ENCODE data around the gene POLE2.
"Not testable (repeated sequence)": the region's sequence is repeated elsewhere in the genome, so short reads cannot be mapped to it uniquely, and the experiment has no call there.

Gene POLE2

GRCh38 chr14:49687942-49688700, at the start of gene POLE2:
Gene POLE2, minus strand, starts transcription at chr14:49688214. Its CDS starts 11 bp downstream, at chr14:49688203.
- H3K27me3 ChIP-seq, result peaks cover 14% of the 10 kb centered on the region; the same call in 1 of the 2 replicates
- H3K4me3 ChIP-seq, result peak within 1 kb of the TSS; percentile 80
- no peak for TF ChIP-seq Cebpa-rat (IDR thresholded peaks at IDR 0.05)
- no peaks in the 10 kb centered on the region for H3K9me3 ChIP-seq
- peak within 1 kb of the TSS; percentile 86 for H3K9ac ChIP-seq
- peaks cover 5% of the 10 kb centered on the region for H3K36me3 ChIP-seq
- peak within 1 kb of the TSS; percentile 80 for H3K4me2 ChIP-seq
- H4K20me1 ChIP-seq, result no peaks in the 10 kb centered on the region
- peak within 1 kb of the TSS; percentile 81 for H3K27ac ChIP-seq
- H3K4me1 ChIP-seq, result peaks cover 33% of the 10 kb centered on the region

GRCh38 chr14:49735669-49736068, 47.7 kb upstream of the POLE2 start:
- H3K4me1 ChIP-seq, H3K27ac ChIP-seq, H3K4me2 ChIP-seq, H3K27me3 ChIP-seq, H3K9ac ChIP-seq, H3K36me3 ChIP-seq, H3K4me3 ChIP-seq, H4K20me1 ChIP-seq, H3K9me3 ChIP-seq: not testable (repeated sequence)

- Histone ChIP-seq H3K36me3 (no peaks in the 10 kb centered on the region), H3K9me3 (no peaks in the 10 kb centered on the region), H4K20me1 (no peaks in the 10 kb centered on the region), H3K9ac (no peak overlapping the region), H3K27me3 (no peaks in the 10 kb centered on the region), H3K27ac (no peak overlapping the region), H3K4me2 (no peak overlapping the region), H3K4me1 (no peaks in the 10 kb centered on the region), H3K4me3 (no peak overlapping the region)
- TF ChIP-seq Cebpa-rat (IDR thresholded peaks at IDR 0.05), result no peak
Observed at GRCh38 chr14:49733836-49734235, 45.8 kb upstream of the POLE2 start.

- no peak overlapping the region for H3K9ac ChIP-seq
- H3K27me3 ChIP-seq, result no peaks in the 10 kb centered on the region
- no peak for TF ChIP-seq Cebpa-rat (IDR thresholded peaks at IDR 0.05)
- no peaks in the 10 kb centered on the region for H3K4me1 ChIP-seq
- H3K9me3 ChIP-seq, result no peaks in the 10 kb centered on the region
- H3K36me3 ChIP-seq, result no peaks in the 10 kb centered on the region
- no peak overlapping the region for H3K4me3 ChIP-seq
- no peak overlapping the region for H3K4me2 ChIP-seq
- no peak overlapping the region for H3K27ac ChIP-seq
- no peaks in the 10 kb centered on the region for H4K20me1 ChIP-seq
Observed at GRCh38 chr14:49732896-49733295, 44.9 kb upstream of the POLE2 start.

GRCh38 chr14:49727171-49727570, 39.2 kb upstream of the POLE2 start:
- TF ChIP-seq Cebpa-rat (IDR thresholded peaks at IDR 0.05), result no peak
- H3K9ac ChIP-seq, result no peak overlapping the region
- no peaks in the 10 kb centered on the region for H3K36me3 ChIP-seq
- H3K27me3 ChIP-seq, result no peaks in the 10 kb centered on the region
- no peak overlapping the region for H3K4me2 ChIP-seq
- H3K4me1 ChIP-seq, result no peaks in the 10 kb centered on the region
- no peak overlapping the region for H3K27ac ChIP-seq
- H4K20me1 ChIP-seq, result no peaks in the 10 kb centered on the region
- 0 out of 2 replicates have a peak, but pooled peaks cover 3% of the 10 kb centered on the region for H3K9me3 ChIP-seq
- H3K4me3 ChIP-seq, result no peak overlapping the region

- H3K27me3 ChIP-seq, H4K20me1 ChIP-seq, H3K9ac ChIP-seq, H3K27ac ChIP-seq, H3K36me3 ChIP-seq, H3K4me3 ChIP-seq, H3K4me2 ChIP-seq, H3K4me1 ChIP-seq: not testable (repeated sequence)
- peaks cover 21% of the 10 kb centered on the region for H3K9me3 ChIP-seq
Observed at GRCh38 chr14:49721733-49722435, 33.9 kb upstream of the POLE2 start.

GRCh38 chr14:49720744-49721143, 32.7 kb upstream of the POLE2 start:
- Histone ChIP-seq H3K9ac (no peak overlapping the region), H3K27me3 (no peaks in the 10 kb centered on the region), H3K9me3 (peaks cover 21% of the 10 kb centered on the region), H3K4me3 (no peak overlapping the region), H3K4me1 (no peaks in the 10 kb centered on the region), H3K4me2 (no peak overlapping the region), H3K27ac (no peak overlapping the region), H3K36me3 (no peaks in the 10 kb centered on the region), H4K20me1 (no peaks in the 10 kb centered on the region)
- no peak for TF ChIP-seq Cebpa-rat (IDR thresholded peaks at IDR 0.05)

- H3K36me3 ChIP-seq, H3K4me3 ChIP-seq, H3K4me1 ChIP-seq, H3K4me2 ChIP-seq, H4K20me1 ChIP-seq, H3K27ac ChIP-seq, H3K9me3 ChIP-seq, H3K27me3 ChIP-seq, H3K9ac ChIP-seq: not testable (repeated sequence)
Observed at GRCh38 chr14:49710993-49711392, 23.0 kb upstream of the POLE2 start.

GRCh38 chr14:49704471-49704870, 16.5 kb upstream of the POLE2 start:
- Histone ChIP-seq H3K4me2 (peak overlapping the region; percentile 37; the same call in 1 of the 2 replicates), H3K4me1 (peaks cover 14% of the 10 kb centered on the region)
- H3K27ac ChIP-seq, H3K27me3 ChIP-seq, H4K20me1 ChIP-seq, H3K4me3 ChIP-seq, H3K36me3 ChIP-seq, H3K9ac ChIP-seq, H3K9me3 ChIP-seq: not testable (repeated sequence)

GRCh38 chr14:49703965-49704364, 16.0 kb upstream of the POLE2 start:
- no peak for TF ChIP-seq Cebpa-rat (IDR thresholded peaks at IDR 0.05)
- Histone ChIP-seq H4K20me1 (no peaks in the 10 kb centered on the region), H3K4me1 (peaks cover 14% of the 10 kb centered on the region), H3K36me3 (no peaks in the 10 kb centered on the region), H3K9me3 (no peaks in the 10 kb centered on the region), H3K27ac (no peak overlapping the region), H3K4me2 (peak overlapping the region; percentile 37), H3K4me3 (no peak overlapping the region), H3K9ac (no peak overlapping the region), H3K27me3 (no peaks in the 10 kb centered on the region)
